ENCODE data around the gene TEX48.
A peak's percentile ranks its signal among the peaks of the same experiment; 100 is the strongest.

TEX48 gene

GRCh38 chr9:114693248-114693855 is 11.4 kb upstream of the TEX48 start:
- no peak for DNase-seq (ENCODE audit: low read depth)

DNA sequence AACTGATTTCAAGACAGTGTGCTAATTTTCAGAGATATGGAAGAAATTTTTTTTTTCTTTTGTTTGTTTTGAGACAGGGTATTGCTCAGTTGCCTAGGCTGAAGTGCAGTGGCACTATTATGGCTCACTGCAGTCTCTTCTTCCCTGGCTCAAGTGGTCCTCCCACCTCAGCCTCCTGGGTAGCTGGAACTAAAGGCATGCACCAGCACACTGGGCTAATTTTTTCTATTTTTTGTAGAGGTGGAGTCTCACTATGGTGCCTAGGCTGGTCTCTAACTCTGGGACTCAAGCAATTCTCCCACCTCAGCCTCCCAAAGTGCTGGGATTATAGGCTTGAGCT is 9.9 kb upstream of the TEX48 start:
- no peak for DNase-seq (ENCODE audit: low read depth)

DNA sequence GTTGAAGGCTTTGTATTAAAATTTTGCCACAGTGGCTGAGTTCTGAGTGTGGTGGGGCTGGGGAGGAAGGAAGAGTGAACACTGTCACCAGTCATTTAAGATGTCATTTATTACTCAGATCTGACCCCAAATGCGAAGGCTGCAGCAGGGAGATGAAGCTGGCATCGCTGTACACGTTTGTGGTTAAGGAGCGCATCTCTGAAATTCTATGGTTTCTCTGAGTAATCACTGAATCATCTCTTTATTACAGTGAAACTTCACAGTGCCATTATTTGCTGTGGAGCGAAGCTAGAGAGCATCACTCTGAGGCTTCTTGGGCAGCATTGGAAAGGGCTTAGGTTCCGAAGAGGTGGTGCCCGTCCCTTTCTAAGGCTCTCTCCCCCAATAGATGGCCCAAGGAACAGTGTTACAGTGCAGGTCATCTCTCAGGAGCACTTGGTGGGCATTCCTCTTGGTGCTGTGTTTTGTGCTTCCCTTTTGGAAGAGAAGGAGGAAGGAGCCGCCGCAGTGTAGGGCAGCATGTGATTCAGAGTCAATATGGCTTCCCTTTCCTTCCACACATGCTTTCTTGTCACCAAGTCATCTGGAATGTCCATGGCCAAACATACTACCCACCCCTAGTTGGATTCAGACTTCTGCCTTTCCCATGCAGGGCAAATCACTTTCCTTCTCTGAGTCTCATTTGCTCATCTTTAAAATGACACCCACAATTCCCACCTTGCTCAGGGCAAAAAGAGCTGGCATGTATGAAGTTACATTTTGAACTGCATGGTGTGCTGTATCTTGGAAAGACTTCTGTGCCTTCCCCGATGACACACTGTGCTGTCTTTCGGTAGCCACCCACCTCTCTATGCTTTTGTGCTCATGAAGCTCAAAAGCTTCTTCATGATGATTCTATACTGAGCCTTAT is 9.3 kb upstream of the TEX48 start:
- DNase-seq (ENCODE audit: low read depth), result peak; percentile 20

GRCh38 chr9:114690308-114690707 is 8.3 kb upstream of the TEX48 start:
- no peak for DNase-seq (ENCODE audit: low read depth)

GRCh38 chr9:114689813-114690212 is 7.8 kb upstream of the TEX48 start:
- DNase-seq (ENCODE audit: low read depth), result no peak

- no peak for DNase-seq (ENCODE audit: low read depth)
These were observed 7.1 kb upstream of the TEX48 start for GRCh38 chr9:114688909-114689610.

DNA sequence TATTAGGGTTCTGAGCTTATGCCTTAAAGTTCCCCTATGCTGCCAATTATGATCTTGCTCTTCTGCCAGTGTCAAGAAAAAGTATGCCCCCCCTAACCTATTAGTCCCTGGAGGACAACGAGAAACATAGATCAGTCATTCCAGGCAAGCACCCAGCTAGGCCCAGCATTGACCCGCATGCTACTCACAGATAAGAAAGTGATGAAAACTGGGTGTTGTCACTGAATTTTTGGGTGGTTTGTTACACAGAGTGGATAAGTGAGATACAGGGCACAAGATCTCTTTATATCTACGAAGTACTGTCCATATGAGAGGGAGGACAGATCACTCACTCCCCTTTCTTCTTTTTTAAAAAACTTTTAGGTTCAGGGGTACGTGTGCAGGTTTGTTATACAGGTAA is 6.4 kb upstream of the TEX48 start:
- DNase-seq (ENCODE audit: low read depth), result no peak

DNA sequence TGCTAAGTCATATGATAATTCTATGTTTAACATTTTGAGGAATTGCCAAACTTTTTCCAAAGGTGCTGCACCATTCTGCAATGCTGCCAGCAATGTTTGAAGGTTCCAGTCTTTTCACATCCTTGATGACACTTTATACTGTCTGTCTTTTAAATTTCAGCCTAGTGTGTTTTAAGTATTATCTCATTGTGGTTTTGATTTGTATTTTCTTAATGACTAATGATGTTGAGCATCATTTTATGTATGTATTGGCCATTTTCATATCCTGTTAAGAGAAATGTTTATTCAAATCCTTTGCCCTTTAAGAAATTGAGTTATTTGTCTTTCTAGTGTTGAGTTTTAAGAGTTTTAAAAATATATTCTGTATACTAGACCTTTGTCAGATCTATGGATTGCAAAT is 5.0 kb upstream of the TEX48 start:
- no peak for DNase-seq (ENCODE audit: low read depth)

- no peak for DNase-seq (ENCODE audit: low read depth)
These were observed 4.0 kb upstream of the TEX48 start for GRCh38 chr9:114685951-114686350.

DNA sequence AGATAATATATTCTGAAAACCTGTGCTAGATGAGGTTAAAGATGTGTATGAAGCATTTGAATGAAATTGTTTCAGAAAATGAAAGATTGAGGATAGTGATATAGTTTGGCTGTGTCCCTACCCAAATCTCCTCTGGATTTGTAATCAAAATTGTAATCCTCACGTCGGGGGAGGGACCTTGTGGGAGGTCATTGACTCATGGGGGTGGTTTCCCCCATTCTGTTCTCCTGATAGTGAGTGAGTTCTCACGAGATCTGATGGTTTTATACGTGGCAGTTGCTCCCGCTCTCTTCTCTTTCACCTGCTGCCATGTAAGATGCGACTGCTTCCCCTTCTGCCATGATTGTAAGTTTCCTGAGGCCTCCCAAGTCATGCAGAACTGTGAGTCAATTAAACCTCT is 2.0 kb upstream of the TEX48 start:
- no peak for DNase-seq (ENCODE audit: low read depth)

DNA sequence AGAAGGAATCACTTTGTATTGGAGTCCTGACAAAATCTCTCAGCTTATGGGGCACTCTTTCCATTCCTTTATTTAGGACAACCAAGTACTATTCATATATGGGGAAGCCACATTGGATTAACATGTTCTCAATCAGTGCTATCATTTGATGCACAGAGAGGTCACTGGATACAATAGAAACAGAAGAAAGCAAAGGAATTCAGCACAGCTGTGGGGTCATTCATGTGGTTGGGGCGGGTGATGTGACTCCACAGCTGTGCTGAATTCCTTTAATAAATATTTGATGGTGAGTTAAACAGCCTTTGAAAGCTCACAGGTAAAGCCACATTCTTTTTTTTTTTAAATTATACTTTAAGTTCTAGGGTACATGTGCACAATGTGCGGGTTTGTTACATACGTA is 854 bp upstream of the TEX48 start:
- DNase-seq (ENCODE audit: low read depth), result no peak

DNA sequence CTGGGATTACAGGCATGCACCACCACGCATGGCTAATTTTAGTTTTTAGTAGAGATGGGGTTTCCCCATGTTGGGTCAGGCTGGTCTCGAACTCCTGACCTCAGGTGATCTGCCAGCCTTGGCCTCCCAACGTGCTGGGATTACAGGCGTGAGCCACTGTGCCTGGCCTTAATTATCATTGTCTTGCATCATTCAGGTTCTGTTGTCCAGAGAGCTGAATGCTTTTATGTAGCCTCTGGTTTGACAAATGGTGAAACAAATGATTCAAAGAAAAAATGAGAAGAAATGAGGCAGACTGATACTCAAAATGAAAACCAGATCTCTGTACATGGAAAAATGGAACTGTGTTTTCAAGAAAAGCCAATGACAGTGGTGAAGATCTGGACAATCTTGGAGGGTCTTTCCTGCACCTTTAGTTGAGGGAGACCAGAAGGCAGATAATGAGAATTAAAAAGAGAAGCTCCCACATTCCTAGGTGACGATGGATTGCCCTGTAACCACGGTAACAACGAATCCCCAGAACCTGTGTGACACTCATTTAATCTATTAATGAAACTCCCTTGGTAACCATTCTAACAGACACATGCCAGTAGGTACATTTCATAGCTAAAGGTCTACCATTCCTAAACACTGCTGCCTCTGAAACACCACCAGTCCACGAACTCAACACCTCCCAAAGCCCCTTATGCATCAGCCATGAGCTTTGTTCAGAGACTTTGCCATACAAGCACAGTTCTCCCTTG is 1.6 kb downstream of the TEX48 start:
- no peak for DNase-seq (ENCODE audit: low read depth)

DNA sequence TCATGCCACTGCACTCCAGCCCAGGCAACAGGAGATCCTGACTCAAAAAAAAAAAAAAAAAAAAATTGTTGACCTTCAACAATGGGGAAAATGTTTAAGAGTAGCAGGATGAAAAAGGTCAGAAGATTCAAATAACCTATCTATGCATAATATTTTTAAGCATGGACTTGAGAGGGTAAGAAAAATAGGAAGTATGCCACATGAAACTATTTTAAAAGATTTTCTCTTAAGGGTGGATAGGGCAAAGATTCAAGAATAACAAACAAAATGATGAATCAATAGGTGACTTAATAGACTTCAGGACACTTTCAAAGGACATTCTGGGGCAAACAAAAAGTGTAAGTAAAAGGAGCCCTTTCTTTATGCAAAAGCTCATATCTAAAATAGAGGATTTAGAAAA is 3.2 kb downstream of the TEX48 start:
- DNase-seq (ENCODE audit: low read depth), result no peak

GRCh38 chr9:114678130-114678529 is 3.9 kb downstream of the TEX48 start:
- DNase-seq (ENCODE audit: low read depth), result no peak

GRCh38 chr9:114677418-114677817 is 4.6 kb downstream of the TEX48 start:
- DNase-seq (ENCODE audit: low read depth), result no peak

- DNase-seq (ENCODE audit: low read depth), result no peak
These were observed 5.1 kb downstream of the TEX48 start for GRCh38 chr9:114676901-114677300.

DNA sequence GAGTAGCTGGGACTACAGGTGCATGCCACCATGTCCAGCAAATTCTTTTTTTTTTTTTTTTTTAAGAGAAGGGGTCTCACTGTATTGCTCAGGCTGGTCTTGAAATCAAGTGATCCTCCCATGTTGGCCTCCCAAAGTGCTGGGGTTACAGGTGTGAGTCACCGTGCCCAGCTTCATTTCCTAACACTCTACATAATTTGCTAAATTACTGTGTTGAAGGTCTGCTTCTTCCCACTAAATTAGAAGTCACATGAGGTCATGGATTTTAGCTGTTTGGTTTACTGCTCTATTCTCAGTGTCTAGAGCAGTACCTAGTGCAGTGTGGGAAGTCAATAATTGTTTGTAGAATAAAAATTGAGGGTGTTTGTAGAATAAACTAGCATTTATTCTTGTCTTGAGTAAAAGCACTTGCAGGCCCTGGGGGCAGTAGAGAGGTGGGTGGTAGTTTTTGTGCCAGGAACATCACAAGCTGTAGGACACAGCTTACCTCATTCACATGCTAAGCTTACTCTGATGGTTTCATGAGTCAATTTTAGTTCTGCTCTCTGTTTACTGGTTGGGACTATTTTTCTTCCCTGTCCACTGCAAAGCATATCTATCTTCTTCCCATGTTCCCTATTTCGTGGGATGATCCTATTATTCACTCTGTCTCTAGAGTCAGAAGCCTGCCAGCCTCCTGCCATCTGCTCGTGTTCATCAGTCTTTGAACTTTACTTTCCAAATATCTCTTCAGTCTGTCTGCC is 7.0 kb downstream of the TEX48 start:
- no peak for DNase-seq (ENCODE audit: low read depth)

DNA sequence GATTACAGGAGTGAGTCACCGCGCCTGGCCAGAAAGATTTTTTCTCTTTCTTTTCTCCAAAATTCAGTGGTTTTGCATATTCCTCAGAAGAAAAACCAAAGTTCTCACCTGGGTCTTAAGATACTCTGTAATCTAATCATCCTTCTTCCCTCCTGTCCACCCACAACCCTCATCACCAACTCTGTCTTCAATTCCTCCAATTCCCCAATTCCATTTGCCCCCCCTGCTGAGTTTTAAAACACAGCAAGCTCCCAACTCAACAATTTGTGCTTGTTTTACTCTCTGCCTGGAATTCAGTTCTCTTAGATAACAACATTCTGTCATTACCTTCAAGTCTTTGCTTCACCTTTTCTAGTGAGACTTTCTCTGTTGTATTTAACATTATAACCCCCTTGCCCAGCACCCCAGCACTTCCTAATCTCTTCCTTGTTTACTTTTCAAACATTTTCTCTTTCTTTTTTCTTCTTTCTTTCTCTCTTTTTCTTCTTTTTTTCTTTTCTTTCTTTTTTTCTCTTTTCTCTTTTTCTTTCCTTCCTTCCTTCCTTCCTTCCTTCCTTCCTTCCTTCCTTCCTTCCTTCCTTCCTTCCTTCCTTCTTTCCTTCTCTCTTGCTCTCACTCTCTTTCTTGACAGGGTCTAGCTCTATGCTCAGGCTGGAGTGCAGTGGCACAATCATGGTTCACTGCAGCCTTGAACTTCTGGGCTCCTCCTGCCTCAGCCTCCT is 7.8 kb downstream of the TEX48 start:
- DNase-seq (ENCODE audit: low read depth), result no peak

- DNase-seq (ENCODE audit: low read depth), result no peak
These were observed 10.4 kb downstream of the TEX48 start for GRCh38 chr9:114671605-114672004.

DNA sequence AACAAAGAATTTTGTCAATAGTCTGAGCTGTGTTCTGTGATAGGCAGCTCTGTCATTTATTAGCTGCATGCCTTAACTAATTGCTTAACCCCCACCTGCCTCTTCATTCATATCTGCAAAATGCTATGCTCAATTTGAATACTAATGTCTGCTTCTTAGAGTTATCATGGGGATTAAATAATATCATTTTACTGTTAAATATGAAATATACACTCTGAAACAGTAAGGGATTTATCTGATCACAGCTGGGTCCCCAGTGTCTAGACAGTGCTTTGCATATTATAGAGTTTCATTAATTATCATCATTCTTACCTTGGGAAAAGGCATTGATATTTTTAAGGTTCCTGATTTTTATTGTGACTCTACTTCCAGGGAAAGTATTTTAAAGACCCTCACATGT is 12.0 kb downstream of the TEX48 start:
- no peak for DNase-seq (ENCODE audit: low read depth)

- DNase-seq (ENCODE audit: low read depth), result no peak
These were observed 13.8 kb downstream of the TEX48 start for GRCh38 chr9:114668146-114668545.

Data from T follicular helper cell (primary cell).